Left lung (tissue), 10 donors: ENCODE measurements around the gene SRSF9. TPM values are rescaled to one million over a fixed set of nuclear protein-coding genes. Genes with fewer than 3 reads are reported as not detected.

ENCODE experiments used
- ATAC-seq: fragments of 200-7000 bp; cut with Tn5 transposase; one replicate; pipeline ENCODE4 v1.9.1; 2020; ENCODE audit warnings: moderate library complexity
- DNase-seq, 4 donors: peaks; one replicate each; pipeline ENCODE4 v3.0.0-alpha.2; 2013 to 2020
- H3K27ac ChIP-seq, 2 donors: fragments of 200-600 bp; sonication (generic) in 1 of 2; one replicate each; pipeline versions ENCODE4 v1.5.0 to v1.8.0; 2020 to 2021
- H3K27me3 ChIP-seq, 2 donors: fragments of 200-600 bp; sonication (generic) in 1 of 2; one replicate each; pipeline versions ENCODE4 v1.5.0 to v1.8.0; 2020 to 2021
- H3K36me3 ChIP-seq, 2 donors: fragments of 200-600 bp; sonication (generic) in 1 of 2; one replicate each; pipeline versions ENCODE4 v1.5.0 to v1.8.0; 2020 to 2021
- H3K4me1 ChIP-seq, 2 donors: fragments of 200-600 bp; one replicate each; pipeline ENCODE4 v1.8.0; 2021
- H3K4me3 ChIP-seq, 2 donors: fragments of 200-600 bp; sonication (generic) in 1 of 2; one replicate each; pipeline versions ENCODE4 v1.5.0 to v1.8.0; 2020 to 2021; ENCODE audit warnings: mild to moderate bottlenecking in 1 of 2
- H3K9me3 ChIP-seq, 2 donors: fragments of 200-600 bp; sonication (generic) in 1 of 2; one replicate each; pipeline versions ENCODE4 v1.5.0 to v1.8.0; 2020 to 2021
- intact Hi-C, 2 donors: fragments of 100-400 bp; cut with DNase I; formaldehyde crosslinking; loops; one replicate each; pipeline versions ENCODE4 v1.11.2 to v1.14.2; 2022
- polyA plus RNA-seq, 6 donors: library from polyadenylated mRNA; unstranded; fragments of 120-200 nt; gene quantifications; one replicate each; pipeline ENCODE4 v1.2.1, GENCODE V29; 2013; ENCODE audit not compliant: insufficient read length in 6 of 6
- total RNA-seq, 2 donors: library from RNA; stranded (reverse); fragmentation: NEBNext Ultra II Directional; extraction: Animal tissue kit (Norgen Biotek cat#: 25700); gene quantifications; one replicate each; pipeline ENCODE4 v1.2.1, GENCODE V29; 2021
- TF ChIP-seq, protein P1 (sequence below), 2 donors: fragments of 200-600 bp; sonication (generic) in 1 of 2; IDR thresholded peaks; one replicate each; pipeline versions ENCODE4 v1.5.0 to v1.8.0; 2021; ENCODE audit warnings: antibody characterized with exemption in 2 of 2
- donor health status: DM: no; HTN: yes; CAD: no.
- donor health status: DM: no; HTN: no; CAD: no.

SRSF9 gene
- total and polyA plus RNA-seq, 8 donors, result 120 to 225 (median 197) TPM

DNA sequence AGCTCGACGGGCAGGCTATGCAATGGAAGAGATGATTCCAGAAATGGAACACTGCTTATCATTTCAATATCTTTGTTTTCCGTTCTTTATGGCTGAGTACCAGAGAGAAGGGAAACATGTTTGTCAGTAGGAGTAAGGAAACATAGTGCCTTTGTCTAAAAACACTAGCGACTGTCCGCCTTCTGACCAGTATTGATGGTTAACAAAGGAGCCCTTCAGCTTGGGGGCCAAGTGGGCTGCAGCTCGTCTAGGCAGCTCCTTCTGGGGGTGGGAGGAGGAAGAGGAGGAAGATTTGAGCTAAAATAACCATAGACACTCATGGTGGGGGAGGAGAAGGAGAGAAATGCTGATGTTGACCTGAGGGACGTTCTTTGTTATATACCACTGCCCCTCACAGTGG lies 44.5 kb upstream of the SRSF9 start:
- Histone ChIP-seq H3K36me3 (peaks cover under 1 to 76% of the 10 kb centered on the region in 2 donors), H3K27me3 (no peaks in the 10 kb centered on the region), H3K4me3 (no peak overlapping the region), H3K27ac (no peak overlapping the region), H3K9me3 (no peaks in the 10 kb centered on the region), H3K4me1 (no peaks in the 10 kb centered on the region)
- TF ChIP-seq, protein P1, sequence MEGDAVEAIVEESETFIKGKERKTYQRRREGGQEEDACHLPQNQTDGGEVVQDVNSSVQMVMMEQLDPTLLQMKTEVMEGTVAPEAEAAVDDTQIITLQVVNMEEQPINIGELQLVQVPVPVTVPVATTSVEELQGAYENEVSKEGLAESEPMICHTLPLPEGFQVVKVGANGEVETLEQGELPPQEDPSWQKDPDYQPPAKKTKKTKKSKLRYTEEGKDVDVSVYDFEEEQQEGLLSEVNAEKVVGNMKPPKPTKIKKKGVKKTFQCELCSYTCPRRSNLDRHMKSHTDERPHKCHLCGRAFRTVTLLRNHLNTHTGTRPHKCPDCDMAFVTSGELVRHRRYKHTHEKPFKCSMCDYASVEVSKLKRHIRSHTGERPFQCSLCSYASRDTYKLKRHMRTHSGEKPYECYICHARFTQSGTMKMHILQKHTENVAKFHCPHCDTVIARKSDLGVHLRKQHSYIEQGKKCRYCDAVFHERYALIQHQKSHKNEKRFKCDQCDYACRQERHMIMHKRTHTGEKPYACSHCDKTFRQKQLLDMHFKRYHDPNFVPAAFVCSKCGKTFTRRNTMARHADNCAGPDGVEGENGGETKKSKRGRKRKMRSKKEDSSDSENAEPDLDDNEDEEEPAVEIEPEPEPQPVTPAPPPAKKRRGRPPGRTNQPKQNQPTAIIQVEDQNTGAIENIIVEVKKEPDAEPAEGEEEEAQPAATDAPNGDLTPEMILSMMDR (IDR thresholded peaks at IDR 0.05), result no peak
- intact Hi-C loops, result no loop called here
- ATAC-seq (no peak), DNase-seq (no peak)

DNA sequence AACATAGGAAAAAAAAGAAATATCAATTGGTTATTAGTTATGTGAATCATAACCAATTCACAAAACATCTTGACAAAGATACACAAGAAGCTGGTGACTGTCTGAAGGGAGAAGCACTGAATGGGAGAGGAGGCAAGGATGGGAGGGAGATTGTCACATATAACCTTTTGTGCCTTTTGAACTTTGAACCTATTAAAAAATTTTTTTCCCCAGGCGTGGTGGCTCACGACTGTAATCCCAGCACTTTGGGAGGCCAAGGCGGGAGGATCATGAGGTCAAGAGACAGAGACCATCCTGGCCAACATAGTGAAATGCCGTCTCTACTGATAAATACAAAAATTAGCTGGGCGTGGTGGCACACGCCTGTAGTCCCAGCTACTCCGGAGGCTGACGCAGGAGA lies 39.0 kb upstream of the SRSF9 start:
- no peaks in the 10 kb centered on the region for H3K9me3 ChIP-seq
- H3K27me3 ChIP-seq, result no peaks in the 10 kb centered on the region
- no peak overlapping the region for H3K27ac ChIP-seq
- no peak overlapping the region for H3K4me3 ChIP-seq
- peaks cover 0 to 74% of the 10 kb centered on the region in 2 donors for H3K36me3 ChIP-seq
- DNase-seq (no peak), ATAC-seq (no peak)
- TF ChIP-seq, protein P1 (IDR thresholded peaks at IDR 0.05), result no peak
- intact Hi-C loops, result no loop called here
- no peaks in the 10 kb centered on the region for H3K4me1 ChIP-seq

DNA sequence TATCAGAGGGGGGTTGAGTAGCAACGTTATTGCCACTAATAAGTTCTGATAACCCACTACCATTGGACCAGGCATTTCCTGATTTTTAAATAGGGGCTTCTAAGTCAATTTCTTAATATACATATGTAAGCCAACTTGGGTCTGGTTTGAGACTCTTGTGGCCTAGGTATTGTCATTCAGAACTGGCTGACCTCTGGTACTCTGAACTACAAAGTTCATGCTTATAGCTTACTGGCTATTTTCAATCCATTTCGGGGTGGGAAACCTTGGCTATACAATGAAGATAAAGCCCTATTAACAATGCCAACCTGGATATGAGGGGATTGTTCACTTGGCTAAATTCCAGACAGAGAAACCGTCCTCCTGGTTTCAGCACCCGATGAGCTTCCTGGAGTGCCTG lies 35.0 kb upstream of the SRSF9 start:
- Histone ChIP-seq H3K36me3 (peaks cover 0 to 74% of the 10 kb centered on the region in 2 donors), H3K27ac (no peak overlapping the region), H3K4me3 (no peak overlapping the region), H3K9me3 (no peaks in the 10 kb centered on the region), H3K27me3 (no peaks in the 10 kb centered on the region), H3K4me1 (no peaks in the 10 kb centered on the region)
- DNase-seq, result no peak
- TF ChIP-seq, protein P1 (IDR thresholded peaks at IDR 0.05), result no peak
- intact Hi-C loops, result no loop called here
- no peak for ATAC-seq

DNA sequence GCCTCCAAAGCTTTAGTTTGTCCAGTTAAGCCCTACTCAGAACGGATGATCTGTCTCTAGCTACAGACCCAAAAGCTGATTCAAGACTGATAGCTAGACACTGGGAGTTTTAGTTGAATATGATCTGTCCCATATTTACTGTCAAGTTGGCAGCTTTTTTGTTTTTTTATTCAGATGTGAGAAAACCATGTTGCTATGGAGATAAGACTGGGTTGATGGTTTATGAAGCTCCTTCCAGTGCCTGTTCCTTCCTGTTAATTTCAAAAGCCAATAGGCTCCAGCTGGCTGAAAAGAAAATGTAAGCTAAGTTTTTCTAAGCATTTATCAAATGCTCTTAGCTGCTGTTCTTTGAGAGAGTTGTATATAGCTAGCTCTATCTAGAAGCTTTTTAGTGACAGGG lies 31.0 kb upstream of the SRSF9 start:
- TF ChIP-seq, protein P1 (IDR thresholded peaks at IDR 0.05), result no peak

DNA sequence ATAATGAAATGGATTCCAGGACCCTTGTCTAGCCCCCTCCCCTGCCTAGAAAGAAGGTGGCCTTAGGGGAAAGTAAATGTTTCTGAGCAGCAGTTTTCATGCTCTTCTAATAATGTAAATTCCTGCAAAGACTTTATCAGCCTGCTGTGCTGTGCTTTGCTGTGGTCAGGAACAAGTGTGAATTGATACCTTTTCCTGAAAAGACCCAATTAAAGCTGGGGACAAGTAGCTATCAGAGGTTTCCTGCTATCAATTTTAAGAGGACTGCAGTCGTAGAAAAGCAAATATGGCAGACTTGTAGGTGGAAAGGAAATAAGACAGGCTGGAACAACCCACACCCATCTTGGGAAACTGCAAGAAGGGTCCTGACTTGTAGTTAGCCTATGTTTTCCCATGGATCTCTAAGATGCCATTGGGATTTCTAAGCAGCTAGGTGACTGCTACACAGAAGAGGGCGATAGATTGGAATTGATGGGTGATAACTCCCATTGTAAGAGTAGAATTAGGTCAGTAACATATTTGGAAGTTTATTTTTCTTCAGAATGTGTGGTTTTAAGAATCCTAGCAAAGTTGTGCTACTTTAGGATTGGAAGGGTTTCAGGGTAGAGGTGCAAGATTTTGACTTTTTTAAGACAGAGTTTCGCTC lies 29.4 kb upstream of the SRSF9 start:
- no peaks in the 10 kb centered on the region for H3K27me3 ChIP-seq

More for the DNA sequence above, 31.0 kb upstream of the SRSF9 start:
- intact Hi-C loops, result no loop called here
- Histone ChIP-seq H3K27ac (no peak overlapping the region), H3K9me3 (no peaks in the 10 kb centered on the region), H3K4me3 (no peak overlapping the region), H3K4me1 (peaks cover 11 to 20% of the 10 kb centered on the region in 2 donors), H3K36me3 (peaks cover 0 to 53% of the 10 kb centered on the region in 2 donors), H3K27me3 (no peaks in the 10 kb centered on the region)
- peak in 1 of 4 donors; percentile 13 for DNase-seq
- ATAC-seq, result no peak

More for the DNA sequence above, 29.4 kb upstream of the SRSF9 start:
- no peaks in the 10 kb centered on the region for H3K9me3 ChIP-seq
- ATAC-seq, result no peak
- no peak overlapping the region for H3K4me3 ChIP-seq
- TF ChIP-seq, protein P1 (IDR thresholded peaks at IDR 0.05), result no peak
- no peak overlapping the region for H3K27ac ChIP-seq
- intact Hi-C loops, result no loop called here
- H3K4me1 ChIP-seq, result peaks cover 11 to 28% of the 10 kb centered on the region in 2 donors
- peaks cover 0 to 50% of the 10 kb centered on the region in 2 donors for H3K36me3 ChIP-seq
- no peak for DNase-seq
